Colonic mucosa (tissue), 4 donors: ENCODE results near the gene FBXL7. TPM values are rescaled to one million over a fixed set of nuclear protein-coding genes. Genes with fewer than 3 reads are reported as not detected.

ENCODE experiments used
- DNase-seq: peaks from one replicate; pipeline ENCODE4 v3.0.0-alpha.2; 2020
- H3K27ac ChIP-seq: fragments of 200-600 bp; one replicate; pipeline ENCODE4 v1.8.0; 2021
- H3K27me3 ChIP-seq: fragments of 200-600 bp; one replicate; pipeline ENCODE4 v1.8.0; 2021
- H3K36me3 ChIP-seq: fragments of 200-600 bp; one replicate; pipeline ENCODE4 v1.8.0; 2021
- H3K4me1 ChIP-seq: fragments of 200-600 bp; one replicate; pipeline ENCODE4 v1.8.0; 2021; ENCODE audit warnings: mild to moderate bottlenecking
- H3K4me3 ChIP-seq: fragments of 200-600 bp; one replicate; pipeline ENCODE4 v1.8.0; 2021
- H3K9ac ChIP-seq, 2 donors: one replicate each; pipeline ENCODE4 v1.7.0; 2013; ENCODE audit warnings: control low read depth in 2 of 2, low read depth in 2 of 2, low read length in 2 of 2
- H3K9me3 ChIP-seq: fragments of 200-600 bp; one replicate; pipeline ENCODE4 v1.8.0; 2021
- CTCF ChIP-seq: fragments of 200-600 bp; IDR thresholded peaks from one replicate; pipeline ENCODE4 v1.8.0; 2022; ENCODE audit warnings: antibody characterized with exemption, mild to moderate bottlenecking
- intact Hi-C: fragments of 100-400 bp; cut with DNase I; formaldehyde crosslinking; loops from one replicate; pipeline ENCODE4 v1.14.1; 2022
- microRNA-seq: library from miRNA; unstranded; fragments of <30 nt; microRNA quantifications from one replicate; pipeline ENCODE4, GENCODE V29; 2019
- total RNA-seq, 2 donors: library from RNA; stranded (reverse); fragmentation: NEBNext Ultra II Directional in 1 of 2; extraction: Animal tissue kit (Norgen Biotek cat#: 25700) in 1 of 2; gene quantifications; one replicate each; pipeline ENCODE4 v1.2.1, GENCODE V29; 2021
- donor health status: healthy.
- donor health status: DM: no; HTN: no; CAD: no.
- donor health status: DM: no; HTN: no; CAD: no.

Gene FBXL7
- total RNA-seq, 2 donors from 2014 or later, result 1.6 to 3.0 TPM

DNA sequence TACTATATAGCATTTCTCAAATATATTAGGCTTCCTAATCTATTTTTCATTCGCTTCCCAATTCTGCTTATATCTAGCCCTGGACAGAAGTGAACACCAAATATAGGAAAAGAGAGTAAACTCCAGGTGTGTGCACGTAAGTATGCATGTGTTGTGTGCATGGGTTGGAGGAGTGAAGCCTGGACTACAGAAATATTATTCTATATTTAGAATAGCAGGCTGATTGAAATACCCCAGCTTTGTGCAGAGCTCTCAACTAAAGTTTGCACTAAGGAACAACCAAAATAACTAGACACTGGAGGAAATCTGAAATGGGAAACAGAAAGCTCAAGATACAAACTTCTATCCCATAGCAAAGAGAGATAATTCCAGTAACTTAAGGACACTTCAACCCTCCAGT, 480.9 kb downstream of the FBXL7 start:
- H3K4me3 ChIP-seq, result no peak overlapping the region
- no peak overlapping the region for H3K9ac ChIP-seq
- H3K27ac ChIP-seq, result no peak overlapping the region
- intact Hi-C loops, result no loop called here
- no peaks in the 10 kb centered on the region for H3K27me3 ChIP-seq
- no peak for TF ChIP-seq CTCF
- H3K4me1 ChIP-seq, result no peaks in the 10 kb centered on the region
- DNase-seq, result no peak
- H3K36me3 ChIP-seq, result no peaks in the 10 kb centered on the region
- H3K9me3 ChIP-seq, result no peaks in the 10 kb centered on the region

- Histone ChIP-seq H3K27ac (no peak overlapping the region), H3K36me3 (no peaks in the 10 kb centered on the region), H3K9me3 (no peaks in the 10 kb centered on the region), H3K27me3 (no peaks in the 10 kb centered on the region), H3K4me1 (no peaks in the 10 kb centered on the region), H3K4me3 (no peak overlapping the region), H3K9ac (no peak overlapping the region)
- intact Hi-C loops, result no loop called here
- no peak for DNase-seq
- no peak for TF ChIP-seq CTCF
Measured at GRCh38 chr5:15983392-15983791, 483.4 kb downstream of the FBXL7 start.

Small RNA genes lying within 50 kb of the gene (microRNA-seq; reads per million reads assigned to microRNA genes)
- 116 reads per million, percentile 54 among the genes with 10 or more reads in this experiment for gene MIR887
